Sigmoid colon (tissue), 4 donors: ENCODE measurements around the gene ZNF385C.

ENCODE experiments used
- EP300 ChIP-seq, 4 donors: sonication (generic); formaldehyde crosslinking; IDR thresholded peaks; one replicate each; pipeline ENCODE4 v1.6.1; 2017; ENCODE audit warnings: antibody characterized with exemption in 4 of 4
- TF ChIP-seq, protein P1 (sequence below), 4 experiments: fragments of 450-650 bp in 3 of 4; fragments of 200-600 bp in 1 of 4; IDR thresholded peaks; one replicate each; pipeline ENCODE4 v1.5.1; 2016 to 2019; ENCODE audit warnings: antibody characterized with exemption in 4 of 4, mild to moderate bottlenecking in 3 of 4, moderate library complexity in 2 of 4

DNA sequence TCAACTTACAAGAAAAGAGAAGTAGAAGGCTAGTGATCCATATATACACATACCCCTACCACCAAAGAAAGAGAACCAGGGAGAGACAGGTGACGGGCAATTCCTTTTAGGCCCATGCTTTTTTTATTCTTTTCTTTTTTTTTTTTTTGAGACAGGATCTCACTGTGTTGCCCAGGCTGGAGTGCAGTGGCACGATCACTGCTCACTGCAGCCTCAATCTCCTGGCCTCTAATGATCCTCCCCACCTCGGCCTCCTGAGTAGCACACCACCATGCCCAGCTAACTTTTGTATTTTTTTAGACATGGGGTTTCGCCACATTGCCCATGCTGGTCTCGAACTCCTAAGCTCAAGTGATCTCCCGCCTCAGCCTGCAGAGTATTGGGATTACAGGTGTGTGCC, 29.1 kb upstream of the ZNF385C start:
- TF ChIP-seq, protein P1, sequence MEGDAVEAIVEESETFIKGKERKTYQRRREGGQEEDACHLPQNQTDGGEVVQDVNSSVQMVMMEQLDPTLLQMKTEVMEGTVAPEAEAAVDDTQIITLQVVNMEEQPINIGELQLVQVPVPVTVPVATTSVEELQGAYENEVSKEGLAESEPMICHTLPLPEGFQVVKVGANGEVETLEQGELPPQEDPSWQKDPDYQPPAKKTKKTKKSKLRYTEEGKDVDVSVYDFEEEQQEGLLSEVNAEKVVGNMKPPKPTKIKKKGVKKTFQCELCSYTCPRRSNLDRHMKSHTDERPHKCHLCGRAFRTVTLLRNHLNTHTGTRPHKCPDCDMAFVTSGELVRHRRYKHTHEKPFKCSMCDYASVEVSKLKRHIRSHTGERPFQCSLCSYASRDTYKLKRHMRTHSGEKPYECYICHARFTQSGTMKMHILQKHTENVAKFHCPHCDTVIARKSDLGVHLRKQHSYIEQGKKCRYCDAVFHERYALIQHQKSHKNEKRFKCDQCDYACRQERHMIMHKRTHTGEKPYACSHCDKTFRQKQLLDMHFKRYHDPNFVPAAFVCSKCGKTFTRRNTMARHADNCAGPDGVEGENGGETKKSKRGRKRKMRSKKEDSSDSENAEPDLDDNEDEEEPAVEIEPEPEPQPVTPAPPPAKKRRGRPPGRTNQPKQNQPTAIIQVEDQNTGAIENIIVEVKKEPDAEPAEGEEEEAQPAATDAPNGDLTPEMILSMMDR (IDR thresholded peaks at IDR 0.05), result no peak
- no peak for TF ChIP-seq EP300 (IDR thresholded peaks at IDR 0.05)
